ENCODE results near the gene SH3BP4. TPM values are rescaled to one million over a fixed set of nuclear protein-coding genes. Genes with fewer than 3 reads are reported as not detected.

Gene SH3BP4
- polyA plus RNA-seq, 4 donors: 3.6 to 36.7 (median 17.4) TPM

GRCh38 chr2:234998404-234999211, 46.8 kb downstream of the SH3BP4 start:
- Histone ChIP-seq H3K27me3 (ENCODE audit: control insufficient read depth in 3 of 3, insufficient read depth in 3 of 3, low read length in 3 of 3) (no peaks in the 10 kb centered on the region), H3K9me3 (ENCODE audit: control insufficient read depth in 2 of 2, insufficient read depth in 1 of 2, low read depth in 1 of 2, low read length in 1 of 2) (no peaks in the 10 kb centered on the region), H3K36me3 (ENCODE audit: control insufficient read depth in 3 of 3, insufficient read depth in 2 of 3, low read depth in 1 of 3, low read length in 3 of 3) (peaks cover 0 to 64% (median 2%) of the 10 kb centered on the region in 3 donors), H3K4me3 (ENCODE audit: low read depth in 1 of 3, low read length in 3 of 3) (no peak overlapping the region), H3K4me1 (ENCODE audit: control insufficient read depth in 3 of 3, insufficient read depth in 2 of 3, low read depth in 1 of 3, low read length in 2 of 3) (peaks cover 6 to 79% (median 13%) of the 10 kb centered on the region in 3 donors), H3K27ac (ENCODE audit: low read depth in 1 of 3, low read length in 2 of 3) (peak overlapping the region in 1 of 3 donors; percentile 19)
- WGBS, 3 donors: 32 to 62% (median 43%) methylated on average over 29 of the region's 29 CpGs
- FAIRE-seq (no peak), DNase-seq (peak; percentile 62 to 64)

GRCh38 chr2:234999740-235000425, 48.1 kb downstream of the SH3BP4 start:
- Histone ChIP-seq H3K4me3 (ENCODE audit: low read depth in 1 of 3, low read length in 3 of 3) (no peak overlapping the region), H3K4me1 (ENCODE audit: control insufficient read depth in 3 of 3, insufficient read depth in 2 of 3, low read depth in 1 of 3, low read length in 2 of 3) (peaks cover 6 to 79% (median 13%) of the 10 kb centered on the region in 3 donors), H3K27ac (ENCODE audit: low read depth in 1 of 3, low read length in 2 of 3) (peak overlapping the region; percentile 17 to 85 (median 79)), H3K9me3 (ENCODE audit: control insufficient read depth in 2 of 2, insufficient read depth in 1 of 2, low read depth in 1 of 2, low read length in 1 of 2) (no peaks in the 10 kb centered on the region), H3K27me3 (ENCODE audit: control insufficient read depth in 3 of 3, insufficient read depth in 3 of 3, low read length in 3 of 3) (no peaks in the 10 kb centered on the region), H3K36me3 (ENCODE audit: control insufficient read depth in 3 of 3, insufficient read depth in 2 of 3, low read depth in 1 of 3, low read length in 3 of 3) (peaks cover 0 to 61% (median 2%) of the 10 kb centered on the region in 3 donors)
- WGBS, 3 donors: 15 to 54% (median 27%) methylated on average over 11 of the region's 11 CpGs
- DNase-seq (peak; percentile 57 to 64), FAIRE-seq (no peak)

- no peaks in the 10 kb centered on the region for H3K27me3 ChIP-seq (ENCODE audit: control insufficient read depth in 3 of 3, insufficient read depth in 3 of 3, low read length in 3 of 3)
- H3K9me3 ChIP-seq (ENCODE audit: control insufficient read depth in 2 of 2, insufficient read depth in 1 of 2, low read depth in 1 of 2, low read length in 1 of 2): no peaks in the 10 kb centered on the region
- FAIRE-seq (no peak), DNase-seq (peak; percentile 92 to 93)
- peak overlapping the region; percentile 24 to 85 (median 79) for H3K27ac ChIP-seq (ENCODE audit: low read depth in 1 of 3, low read length in 2 of 3)
- peaks cover 0 to 61% (median 2%) of the 10 kb centered on the region in 3 donors for H3K36me3 ChIP-seq (ENCODE audit: control insufficient read depth in 3 of 3, insufficient read depth in 2 of 3, low read depth in 1 of 3, low read length in 3 of 3)
- H3K4me3 ChIP-seq (ENCODE audit: low read depth in 1 of 3, low read length in 3 of 3): no peak overlapping the region
- peaks cover 2 to 79% (median 11%) of the 10 kb centered on the region in 3 donors for H3K4me1 ChIP-seq (ENCODE audit: control insufficient read depth in 3 of 3, insufficient read depth in 2 of 3, low read depth in 1 of 3, low read length in 2 of 3)
- 16 to 53% (median 26%) methylated on average over 20 of the region's 20 CpGs for WGBS, 3 donors
These were observed 48.8 kb downstream of the SH3BP4 start for GRCh38 chr2:235000426-235001236.

- Histone ChIP-seq H3K27me3 (ENCODE audit: control insufficient read depth in 3 of 3, insufficient read depth in 3 of 3, low read length in 3 of 3) (no peaks in the 10 kb centered on the region), H3K36me3 (ENCODE audit: control insufficient read depth in 3 of 3, insufficient read depth in 2 of 3, low read depth in 1 of 3, low read length in 3 of 3) (peaks cover 0 to 55% (median 2%) of the 10 kb centered on the region in 3 donors), H3K4me3 (ENCODE audit: low read depth in 1 of 3, low read length in 3 of 3) (no peak overlapping the region), H3K27ac (ENCODE audit: low read depth in 1 of 3, low read length in 2 of 3) (peak overlapping the region; percentile 24 to 85 (median 79)), H3K4me1 (ENCODE audit: control insufficient read depth in 3 of 3, insufficient read depth in 2 of 3, low read depth in 1 of 3, low read length in 2 of 3) (peaks cover 2 to 79% (median 11%) of the 10 kb centered on the region in 3 donors), H3K9me3 (ENCODE audit: control insufficient read depth in 2 of 2, insufficient read depth in 1 of 2, low read depth in 1 of 2, low read length in 1 of 2) (no peaks in the 10 kb centered on the region)
- 28 to 68% (median 39%) methylated on average over 25 of the region's 25 CpGs for WGBS, 3 donors
- no peak for FAIRE-seq
- peak; percentile 87 for DNase-seq
These were observed 49.7 kb downstream of the SH3BP4 start for GRCh38 chr2:235001237-235002133.

GRCh38 chr2:235002198-235003095, 50.6 kb downstream of the SH3BP4 start:
- Histone ChIP-seq H3K4me3 (ENCODE audit: low read depth in 1 of 3, low read length in 3 of 3) (no peak overlapping the region), H3K27me3 (ENCODE audit: control insufficient read depth in 3 of 3, insufficient read depth in 3 of 3, low read length in 3 of 3) (no peaks in the 10 kb centered on the region), H3K36me3 (ENCODE audit: control insufficient read depth in 3 of 3, insufficient read depth in 2 of 3, low read depth in 1 of 3, low read length in 3 of 3) (peaks cover 0 to 51% (median under 1%) of the 10 kb centered on the region in 3 donors), H3K9me3 (ENCODE audit: control insufficient read depth in 2 of 2, insufficient read depth in 1 of 2, low read depth in 1 of 2, low read length in 1 of 2) (no peaks in the 10 kb centered on the region), H3K4me1 (ENCODE audit: control insufficient read depth in 3 of 3, insufficient read depth in 2 of 3, low read depth in 1 of 3, low read length in 2 of 3) (peaks cover 2 to 87% (median 11%) of the 10 kb centered on the region in 3 donors), H3K27ac (ENCODE audit: low read depth in 1 of 3, low read length in 2 of 3) (peak overlapping the region in 2 of 3 donors; percentile 73 to 79)
- DNase-seq: peak; percentile 51 to 77
- WGBS, 3 donors: 47 to 70% (median 58%) methylated on average over 16 of the region's 16 CpGs
- FAIRE-seq: no peak

- peaks cover 0 to 46% (median 0%) of the 10 kb centered on the region in 3 donors for H3K36me3 ChIP-seq (ENCODE audit: control insufficient read depth in 3 of 3, insufficient read depth in 2 of 3, low read depth in 1 of 3, low read length in 3 of 3)
- FAIRE-seq (no peak), DNase-seq (no peak)
- no peak overlapping the region for H3K4me3 ChIP-seq (ENCODE audit: low read depth in 1 of 3, low read length in 3 of 3)
- H3K4me1 ChIP-seq (ENCODE audit: control insufficient read depth in 3 of 3, insufficient read depth in 2 of 3, low read depth in 1 of 3, low read length in 2 of 3): peaks cover 4 to 91% (median 11%) of the 10 kb centered on the region in 3 donors
- H3K27ac ChIP-seq (ENCODE audit: low read depth in 1 of 3, low read length in 2 of 3): peak overlapping the region in 1 of 3 donors; percentile 79
- H3K27me3 ChIP-seq (ENCODE audit: control insufficient read depth in 3 of 3, insufficient read depth in 3 of 3, low read length in 3 of 3): no peaks in the 10 kb centered on the region
- no peaks in the 10 kb centered on the region for H3K9me3 ChIP-seq (ENCODE audit: control insufficient read depth in 2 of 2, insufficient read depth in 1 of 2, low read depth in 1 of 2, low read length in 1 of 2)
- 48 to 74% (median 56%) methylated on average over 12 of the region's 12 CpGs for WGBS, 3 donors
These were observed 51.4 kb downstream of the SH3BP4 start for GRCh38 chr2:235003096-235003775.

Data from small intestine (tissue), 7 donors.